ENCODE data around the gene INO80C. TPM values are rescaled to one million over a fixed set of nuclear protein-coding genes. Genes with fewer than 3 reads are reported as not detected.

The INO80C gene
- total RNA-seq, 1 experiment from 2014 or later = 42.3 TPM

- TF ChIP-seq NR2C2 (CRISPR knock-in tag; IDR thresholded peaks at IDR 0.05) = no peak
- no peak for TF ChIP-seq KAT7 (CRISPR knock-in tag; IDR thresholded peaks at IDR 0.05; ENCODE audit: borderline replicate concordance)
- TF ChIP-seq NR1H2 (CRISPR knock-in tag; IDR thresholded peaks at IDR 0.05) = no peak
- TF ChIP-seq RELA (CRISPR knock-in tag; IDR thresholded peaks at IDR 0.05; ENCODE audit: borderline replicate concordance) = no peak
- TF ChIP-seq ZNF396 (CRISPR knock-in tag; IDR thresholded peaks at IDR 0.05; ENCODE audit: borderline replicate concordance) = no peak
Measured at GRCh38 chr18:35517715-35518114, 20.0 kb upstream of the INO80C start (continued).

GRCh38 chr18:35516789-35517188 lies 19.0 kb upstream of the INO80C start:
- no peak overlapping the region for H3K4me3 Mint-ChIP-seq
- DNase-seq (ENCODE audit: low spot score) = no peak
- H3K4me1 Mint-ChIP-seq = peaks cover 33% of the 10 kb centered on the region
- H3K9me3 Mint-ChIP-seq = no peaks in the 10 kb centered on the region
- TF ChIP-seq ZBTB43 (CRISPR knock-in tag; IDR thresholded peaks at IDR 0.05) = no peak
- TF ChIP-seq FOXK1 (CRISPR knock-in tag; IDR thresholded peaks at IDR 0.05) = no peak
- TF ChIP-seq ZNF396 (CRISPR knock-in tag; IDR thresholded peaks at IDR 0.05; ENCODE audit: borderline replicate concordance) = no peak
- no peak for TF ChIP-seq USF1 (CRISPR knock-in tag; IDR thresholded peaks at IDR 0.05)
- no peak for TF ChIP-seq E2F4 (CRISPR knock-in tag; IDR thresholded peaks at IDR 0.05; ENCODE audit: borderline replicate concordance, low read depth)
- no peak for TF ChIP-seq CTCF (IDR thresholded peaks at IDR 0.05)
- no peak for TF ChIP-seq ZBTB21 (CRISPR knock-in tag; IDR thresholded peaks at IDR 0.05; ENCODE audit: borderline replicate concordance)
- no peak for TF ChIP-seq ZNF671 (CRISPR knock-in tag; IDR thresholded peaks at IDR 0.05)
- TF ChIP-seq SP1 (CRISPR knock-in tag; conservative IDR thresholded peaks at IDR 0.05) = no peak
- TF ChIP-seq ARID4B (CRISPR knock-in tag; IDR thresholded peaks at IDR 0.05; ENCODE audit: borderline replicate concordance) = no peak
- H3K36me3 Mint-ChIP-seq = no peaks in the 10 kb centered on the region
- CTCF ChIA-PET = no interaction called here
- no peak for ATAC-seq
- H3K27me3 Mint-ChIP-seq (ENCODE audit: low read depth) = no peaks in the 10 kb centered on the region
- no peak overlapping the region for H3K27ac Mint-ChIP-seq
- POLR2A ChIA-PET = no interaction called here

- no peak for DNase-seq (ENCODE audit: low spot score)
- Mint-ChIP-seq H3K4me1 (peaks cover 33% of the 10 kb centered on the region), H3K27me3 (ENCODE audit: low read depth) (no peaks in the 10 kb centered on the region), H3K27ac (no peak overlapping the region), H3K4me3 (no peak overlapping the region), H3K36me3 (no peaks in the 10 kb centered on the region), H3K9me3 (no peaks in the 10 kb centered on the region)
- POLR2A ChIA-PET = no interaction called here
- CTCF ChIA-PET = no interaction called here
- no peak for ATAC-seq
- TF ChIP-seq ETV6 (CRISPR knock-in tag; IDR thresholded peaks at IDR 0.05) (no peak), ZNF219 (CRISPR knock-in tag; IDR thresholded peaks at IDR 0.05; ENCODE audit: borderline replicate concordance) (no peak), SMAD4 (CRISPR knock-in tag; IDR thresholded peaks at IDR 0.05) (no peak), ZNF138 (CRISPR knock-in tag; conservative IDR thresholded peaks at IDR 0.05) (no peak), JAZF1 (CRISPR knock-in tag; IDR thresholded peaks at IDR 0.05) (no peak), USF1 (CRISPR knock-in tag; IDR thresholded peaks at IDR 0.05) (no peak), HMGA2 (CRISPR knock-in tag; IDR thresholded peaks at IDR 0.05) (no peak), ZNF281 (CRISPR knock-in tag; IDR thresholded peaks at IDR 0.05) (no peak), ZNF232 (CRISPR knock-in tag; IDR thresholded peaks at IDR 0.05) (no peak)
Measured at GRCh38 chr18:35516351-35516750, 18.6 kb upstream of the INO80C start.

Data from WTC11 (cell line).